ENCODE data around the gene C3orf80.

GRCh38 chr3:160184655-160185054 is 40.6 kb upstream of the C3orf80 start:
- no peak for TF ChIP-seq EP300 (IDR thresholded peaks at IDR 0.05)
- no peak for TF ChIP-seq MYC (IDR thresholded peaks at IDR 0.05; ENCODE audit: borderline replicate concordance, low read length)
- no peak for TF ChIP-seq CTCF (IDR thresholded peaks at IDR 0.05)
- TF ChIP-seq HDAC2 (IDR thresholded peaks at IDR 0.05): no peak
- no peak for TF ChIP-seq POLR2A (IDR thresholded peaks at IDR 0.05; ENCODE audit: low read length)
- TF ChIP-seq JUN (IDR thresholded peaks at IDR 0.05): no peak

Measured in A549 (cell line).